ENCODE data around the gene PIK3CD.
A peak's percentile ranks its signal among the peaks of the same experiment; 100 is the strongest.

The PIK3CD gene

DNA sequence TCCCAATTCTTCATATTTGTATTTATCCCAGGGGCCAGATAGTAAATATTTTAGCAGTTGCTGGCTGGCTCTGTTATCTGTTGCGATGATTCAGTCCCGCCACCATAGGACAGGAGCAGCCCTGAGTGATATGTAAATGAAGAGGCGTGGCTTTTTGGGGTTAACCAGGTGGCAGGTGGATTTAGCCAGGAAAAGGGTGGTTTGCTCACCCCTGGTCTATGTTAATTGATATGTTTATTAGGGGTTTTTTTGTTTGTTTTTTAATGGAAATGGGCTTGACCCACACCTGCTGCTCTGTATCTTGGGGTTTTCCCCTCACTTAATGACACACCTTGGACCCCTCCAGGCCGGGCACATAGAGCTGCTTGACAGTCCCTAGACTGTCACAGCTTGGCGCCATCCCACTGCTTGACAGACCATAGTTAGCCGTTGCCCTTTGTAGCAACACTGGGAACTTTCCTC, 62.8 kb downstream of the PIK3CD start:
- no peak overlapping the region for H3K4me3 ChIP-seq (ENCODE audit: low read depth, low read length)
- TF ChIP-seq, protein P1, sequence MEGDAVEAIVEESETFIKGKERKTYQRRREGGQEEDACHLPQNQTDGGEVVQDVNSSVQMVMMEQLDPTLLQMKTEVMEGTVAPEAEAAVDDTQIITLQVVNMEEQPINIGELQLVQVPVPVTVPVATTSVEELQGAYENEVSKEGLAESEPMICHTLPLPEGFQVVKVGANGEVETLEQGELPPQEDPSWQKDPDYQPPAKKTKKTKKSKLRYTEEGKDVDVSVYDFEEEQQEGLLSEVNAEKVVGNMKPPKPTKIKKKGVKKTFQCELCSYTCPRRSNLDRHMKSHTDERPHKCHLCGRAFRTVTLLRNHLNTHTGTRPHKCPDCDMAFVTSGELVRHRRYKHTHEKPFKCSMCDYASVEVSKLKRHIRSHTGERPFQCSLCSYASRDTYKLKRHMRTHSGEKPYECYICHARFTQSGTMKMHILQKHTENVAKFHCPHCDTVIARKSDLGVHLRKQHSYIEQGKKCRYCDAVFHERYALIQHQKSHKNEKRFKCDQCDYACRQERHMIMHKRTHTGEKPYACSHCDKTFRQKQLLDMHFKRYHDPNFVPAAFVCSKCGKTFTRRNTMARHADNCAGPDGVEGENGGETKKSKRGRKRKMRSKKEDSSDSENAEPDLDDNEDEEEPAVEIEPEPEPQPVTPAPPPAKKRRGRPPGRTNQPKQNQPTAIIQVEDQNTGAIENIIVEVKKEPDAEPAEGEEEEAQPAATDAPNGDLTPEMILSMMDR (IDR thresholded peaks at IDR 0.05; ENCODE audit: low read depth, low read length, missing control alignments): no peak
- DNase-seq (ENCODE audit: low read depth): no peak

DNA sequence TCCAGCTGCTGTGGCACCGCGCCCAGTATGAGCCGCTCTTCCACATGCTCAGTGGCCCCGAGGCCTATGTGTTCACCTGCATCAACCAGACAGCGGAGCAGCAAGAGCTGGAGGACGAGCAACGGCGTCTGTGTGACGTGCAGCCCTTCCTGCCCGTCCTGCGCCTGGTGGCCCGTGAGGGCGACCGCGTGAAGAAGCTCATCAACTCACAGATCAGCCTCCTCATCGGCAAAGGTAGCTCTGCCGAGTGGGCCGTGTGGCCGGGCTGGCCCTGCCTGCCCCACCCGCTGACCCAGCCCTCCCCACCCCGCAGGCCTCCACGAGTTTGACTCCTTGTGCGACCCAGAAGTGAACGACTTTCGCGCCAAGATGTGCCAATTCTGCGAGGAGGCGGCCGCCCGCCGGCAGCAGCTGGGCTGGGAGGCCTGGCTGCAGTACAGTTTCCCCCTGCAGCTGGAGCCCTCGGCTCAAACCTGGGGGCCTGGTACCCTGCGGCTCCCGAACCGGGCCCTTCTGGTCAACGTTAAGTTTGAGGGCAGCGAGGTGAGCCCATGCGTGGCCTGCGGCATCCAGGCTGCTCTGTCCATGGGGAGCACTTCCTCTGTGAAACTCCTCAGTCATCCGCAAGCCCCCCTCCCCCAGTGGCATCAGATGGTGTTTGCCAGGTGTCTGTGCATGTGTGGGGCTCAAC, 64.2 kb downstream of the PIK3CD start:
- no peak for DNase-seq (ENCODE audit: low read depth)
- H3K4me3 ChIP-seq (ENCODE audit: low read depth, low read length): no peak overlapping the region
- TF ChIP-seq, protein P1 (IDR thresholded peaks at IDR 0.05; ENCODE audit: low read depth, low read length, missing control alignments): no peak

DNA sequence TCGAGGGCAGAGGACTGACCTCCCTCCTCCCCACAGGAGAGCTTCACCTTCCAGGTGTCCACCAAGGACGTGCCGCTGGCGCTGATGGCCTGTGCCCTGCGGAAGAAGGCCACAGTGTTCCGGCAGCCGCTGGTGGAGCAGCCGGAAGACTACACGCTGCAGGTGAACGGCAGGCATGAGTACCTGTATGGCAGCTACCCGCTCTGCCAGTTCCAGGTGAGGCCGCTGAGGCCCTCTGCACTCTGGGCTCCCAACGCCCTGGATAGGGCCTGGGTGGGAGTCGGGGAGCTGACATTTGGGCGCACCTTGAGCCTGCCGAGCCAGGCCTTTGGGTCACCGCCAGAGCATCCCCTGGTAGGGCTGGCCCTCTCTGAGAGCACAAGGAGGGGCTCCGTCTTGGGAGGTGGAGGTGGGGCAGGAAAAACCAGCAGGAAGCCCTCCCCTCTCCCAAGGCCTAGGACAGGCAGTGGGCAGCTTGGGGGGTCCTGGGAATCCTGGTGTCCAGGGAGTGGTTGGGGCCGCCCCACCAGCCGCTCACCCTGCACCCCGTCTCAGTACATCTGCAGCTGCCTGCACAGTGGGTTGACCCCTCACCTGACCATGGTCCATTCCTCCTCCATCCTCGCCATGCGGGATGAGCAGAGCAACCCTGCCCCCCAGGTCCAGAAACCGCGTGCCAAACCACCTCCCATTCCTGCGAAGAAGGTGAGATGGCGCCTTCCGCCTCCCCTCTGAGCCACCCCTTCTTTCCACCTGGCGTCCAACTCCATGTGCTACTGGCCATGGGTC, 65.1 kb downstream of the PIK3CD start:
- no peak for DNase-seq (ENCODE audit: low read depth)
- TF ChIP-seq, protein P1 (IDR thresholded peaks at IDR 0.05; ENCODE audit: low read depth, low read length, missing control alignments): no peak
- no peak overlapping the region for H3K4me3 ChIP-seq (ENCODE audit: low read depth, low read length)

DNA sequence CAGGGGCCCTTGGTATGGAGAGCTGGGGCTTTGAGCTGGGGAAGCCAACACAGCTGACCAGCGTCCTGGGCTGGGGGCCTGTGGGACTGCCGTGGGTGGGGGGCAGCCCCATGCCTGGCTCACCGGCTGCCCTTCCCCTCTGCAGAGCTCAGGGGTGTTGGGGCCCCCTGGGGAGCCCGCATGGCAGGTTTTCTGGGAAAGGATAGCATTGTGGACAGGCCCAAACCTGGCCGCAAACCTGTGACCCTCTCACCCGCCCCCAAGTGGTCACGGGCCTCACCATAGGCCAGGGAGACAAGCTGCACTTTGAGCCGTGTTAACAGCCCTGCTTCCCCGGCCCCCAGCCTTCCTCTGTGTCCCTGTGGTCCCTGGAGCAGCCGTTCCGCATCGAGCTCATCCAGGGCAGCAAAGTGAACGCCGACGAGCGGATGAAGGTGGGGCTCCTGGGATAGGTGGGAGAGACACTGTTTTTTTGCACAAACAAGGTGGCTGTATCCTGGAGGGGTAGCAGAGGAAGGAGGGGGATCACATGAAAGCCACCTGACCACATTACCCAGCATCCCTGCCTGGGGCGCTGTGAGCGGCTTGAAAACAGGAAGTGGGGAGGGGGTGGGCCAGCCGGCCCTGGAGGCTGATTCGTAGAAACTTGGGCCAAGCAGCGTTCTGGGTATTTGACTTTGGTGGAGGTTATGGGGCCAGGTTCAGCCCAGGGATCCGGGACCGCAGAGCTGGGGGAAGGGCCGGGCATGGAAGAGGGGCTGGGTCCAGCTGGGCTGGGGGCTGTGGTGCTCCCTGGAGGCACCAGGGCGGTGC, 65.9 kb downstream of the PIK3CD start:
- H3K4me3 ChIP-seq (ENCODE audit: low read depth, low read length): no peak overlapping the region; the same call in 1 of the 2 replicates
- TF ChIP-seq, protein P1 (IDR thresholded peaks at IDR 0.05; ENCODE audit: low read depth, low read length, missing control alignments): no peak
- DNase-seq (ENCODE audit: low read depth): peak; percentile 48

DNA sequence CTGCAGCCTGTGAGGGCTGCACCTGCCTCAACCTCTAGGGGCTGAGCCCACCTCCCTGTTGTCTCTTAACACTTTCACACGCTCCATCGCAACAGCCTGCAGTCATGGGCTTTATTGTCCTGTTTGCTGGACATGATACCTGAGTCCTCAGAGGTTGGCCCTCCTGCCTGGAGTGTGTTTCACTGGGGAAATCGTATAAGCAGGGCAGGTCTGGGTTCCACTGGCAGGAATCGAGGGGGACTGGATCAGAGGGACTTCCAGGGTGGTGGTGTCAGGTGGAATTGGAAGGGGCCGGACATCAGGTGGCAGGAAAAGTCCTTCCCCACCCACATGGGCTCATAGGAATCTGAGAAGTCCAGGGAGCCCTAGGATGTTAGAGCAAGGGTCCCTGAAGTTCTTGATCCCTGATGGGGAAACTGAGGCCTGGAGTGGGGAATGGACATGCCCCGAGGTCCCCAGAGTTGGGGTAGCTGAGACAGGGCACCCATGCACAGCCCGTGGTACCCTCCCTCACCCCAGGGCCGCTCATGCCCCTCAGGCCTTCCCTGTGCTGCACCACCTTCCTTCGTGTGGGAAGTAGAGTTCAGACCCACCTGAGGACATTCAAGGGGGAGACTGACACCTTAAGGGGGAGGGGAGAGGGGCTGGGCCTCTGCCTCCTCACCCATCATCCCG, 66.6 kb downstream of the PIK3CD start:
- H3K4me3 ChIP-seq (ENCODE audit: low read depth, low read length): no peak overlapping the region
- TF ChIP-seq, protein P1 (IDR thresholded peaks at IDR 0.05; ENCODE audit: low read depth, low read length, missing control alignments): no peak
- DNase-seq (ENCODE audit: low read depth): no peak

DNA sequence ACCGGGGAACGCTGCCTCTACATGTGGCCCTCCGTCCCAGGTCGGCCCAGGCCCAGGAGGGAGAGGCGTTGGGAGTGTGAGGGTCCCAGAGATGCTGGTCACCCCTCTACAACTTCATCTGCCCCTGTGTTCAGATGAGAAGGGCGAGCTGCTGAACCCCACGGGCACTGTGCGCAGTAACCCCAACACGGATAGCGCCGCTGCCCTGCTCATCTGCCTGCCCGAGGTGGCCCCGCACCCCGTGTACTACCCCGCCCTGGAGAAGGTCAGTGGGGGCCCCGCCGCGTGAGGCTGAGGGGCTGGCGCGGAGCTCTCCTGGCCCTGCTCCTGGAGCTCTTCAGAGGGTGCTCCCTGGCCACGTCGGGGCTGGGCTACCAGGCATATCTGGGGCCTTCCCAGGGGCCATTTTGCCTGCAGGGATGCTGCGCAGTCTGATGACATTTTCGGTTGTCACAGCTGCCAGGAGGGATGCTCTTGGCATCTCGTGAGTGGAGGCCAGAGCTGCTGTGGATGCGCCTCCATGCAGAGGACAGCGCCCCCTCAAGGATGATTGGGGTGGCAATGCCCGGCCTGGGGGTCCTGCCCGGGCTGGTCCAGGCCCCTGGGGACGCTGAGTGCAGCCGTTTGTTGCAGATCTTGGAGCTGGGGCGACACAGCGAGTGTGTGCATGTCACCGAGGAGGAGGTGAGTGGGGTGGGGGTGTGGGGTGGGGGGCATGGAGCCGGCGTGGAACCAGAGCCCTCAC, 68.6 kb downstream of the PIK3CD start:
- H3K4me3 ChIP-seq (ENCODE audit: low read depth, low read length): no peak overlapping the region
- TF ChIP-seq, protein P1 (IDR thresholded peaks at IDR 0.05; ENCODE audit: low read depth, low read length, missing control alignments): peak; percentile 9
- DNase-seq (ENCODE audit: low read depth): no peak
